C4-2B (cell line): ENCODE data around the gene TEAD4.

Source experiments
- ZFX ChIP-seq: fragments of 450-650 bp; IDR thresholded peaks from 2 replicates; pipeline ENCODE4 v1.6.1; 2017
- TF ChIP-seq, protein P1 (sequence below): fragments of 450-650 bp; conservative IDR thresholded peaks from 2 replicates; pipeline ENCODE4 v1.5.1; 2017; ENCODE audit warnings: mild to moderate bottlenecking

DNA sequence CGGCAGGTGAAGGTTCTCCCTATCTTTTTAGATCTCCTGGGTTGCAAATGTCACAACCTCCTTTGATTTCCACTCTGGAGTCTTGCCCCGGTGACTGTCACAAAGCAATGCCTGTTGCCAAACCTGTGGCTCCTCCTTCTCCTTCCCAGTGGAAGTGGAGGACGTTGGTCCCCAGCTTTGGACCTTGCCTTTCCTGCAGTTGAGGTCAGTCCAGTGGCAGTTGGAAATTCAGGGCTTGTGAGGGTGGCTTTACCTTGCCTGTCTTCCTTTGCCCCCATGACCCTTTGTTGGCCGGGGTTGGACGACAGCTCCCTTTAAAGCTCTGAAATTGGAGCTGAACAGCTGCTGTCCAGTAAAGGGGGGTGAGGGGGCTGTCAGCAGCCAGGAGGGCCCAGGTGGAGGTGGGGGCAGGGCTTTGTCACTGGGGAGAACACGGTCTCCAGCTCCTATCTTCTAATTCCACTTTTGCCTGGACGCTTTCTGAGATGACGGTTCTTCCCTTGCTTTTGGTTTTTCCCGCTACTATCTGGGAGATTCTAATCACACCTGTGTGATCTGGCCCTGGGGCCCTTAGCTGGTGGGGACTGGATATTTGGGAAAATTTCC lies 4.1 kb downstream of the TEAD4 start:
- TF ChIP-seq, protein P1, sequence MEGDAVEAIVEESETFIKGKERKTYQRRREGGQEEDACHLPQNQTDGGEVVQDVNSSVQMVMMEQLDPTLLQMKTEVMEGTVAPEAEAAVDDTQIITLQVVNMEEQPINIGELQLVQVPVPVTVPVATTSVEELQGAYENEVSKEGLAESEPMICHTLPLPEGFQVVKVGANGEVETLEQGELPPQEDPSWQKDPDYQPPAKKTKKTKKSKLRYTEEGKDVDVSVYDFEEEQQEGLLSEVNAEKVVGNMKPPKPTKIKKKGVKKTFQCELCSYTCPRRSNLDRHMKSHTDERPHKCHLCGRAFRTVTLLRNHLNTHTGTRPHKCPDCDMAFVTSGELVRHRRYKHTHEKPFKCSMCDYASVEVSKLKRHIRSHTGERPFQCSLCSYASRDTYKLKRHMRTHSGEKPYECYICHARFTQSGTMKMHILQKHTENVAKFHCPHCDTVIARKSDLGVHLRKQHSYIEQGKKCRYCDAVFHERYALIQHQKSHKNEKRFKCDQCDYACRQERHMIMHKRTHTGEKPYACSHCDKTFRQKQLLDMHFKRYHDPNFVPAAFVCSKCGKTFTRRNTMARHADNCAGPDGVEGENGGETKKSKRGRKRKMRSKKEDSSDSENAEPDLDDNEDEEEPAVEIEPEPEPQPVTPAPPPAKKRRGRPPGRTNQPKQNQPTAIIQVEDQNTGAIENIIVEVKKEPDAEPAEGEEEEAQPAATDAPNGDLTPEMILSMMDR = no peak
- TF ChIP-seq ZFX = no peak
